Breast epithelium (tissue), 3 donors: Measurements from ENCODE around the gene GRIA3.

Experiments
- POLR2A ChIP-seq: fragments of 450-650 bp; IDR thresholded peaks from one replicate; pipeline ENCODE4 v1.6.1; 2016; ENCODE audit warnings: antibody characterized with exemption, mild to moderate bottlenecking, moderate library complexity
- POLR2AphosphoS5 ChIP-seq, 3 donors: sonication (generic); formaldehyde crosslinking; IDR thresholded peaks; one replicate each; pipeline ENCODE4 v1.6.1; 2017; ENCODE audit warnings: antibody characterized with exemption in 3 of 3
- TF ChIP-seq, protein P1 (sequence below), 3 donors: fragments of 450-650 bp; IDR thresholded peaks; one replicate each; pipeline ENCODE4 v1.5.1; 2016 to 2017; ENCODE audit warnings: antibody characterized with exemption in 3 of 3, mild to moderate bottlenecking in 3 of 3, moderate library complexity in 3 of 3

DNA sequence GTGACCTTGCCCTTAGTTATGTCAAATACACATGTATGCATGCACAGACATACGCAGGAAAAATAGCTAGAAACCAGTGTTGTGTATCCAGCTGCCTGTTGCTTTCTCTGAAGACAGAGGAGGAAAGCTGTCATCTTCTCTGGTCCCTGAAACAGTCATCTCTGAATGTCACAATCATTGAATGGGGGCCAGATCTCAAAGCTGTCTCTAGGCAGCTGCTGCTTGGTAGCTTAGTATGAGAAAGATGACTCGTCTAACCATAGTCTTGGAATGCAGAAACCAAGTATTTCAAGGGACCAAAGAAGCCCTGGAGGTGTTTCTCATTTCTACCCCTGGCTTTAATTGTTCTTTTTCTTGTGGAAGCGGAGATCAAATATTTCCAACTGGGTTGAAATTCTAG is 4.0 kb downstream of the GRIA3 start:
- no peak for TF ChIP-seq POLR2A
- TF ChIP-seq, protein P1, sequence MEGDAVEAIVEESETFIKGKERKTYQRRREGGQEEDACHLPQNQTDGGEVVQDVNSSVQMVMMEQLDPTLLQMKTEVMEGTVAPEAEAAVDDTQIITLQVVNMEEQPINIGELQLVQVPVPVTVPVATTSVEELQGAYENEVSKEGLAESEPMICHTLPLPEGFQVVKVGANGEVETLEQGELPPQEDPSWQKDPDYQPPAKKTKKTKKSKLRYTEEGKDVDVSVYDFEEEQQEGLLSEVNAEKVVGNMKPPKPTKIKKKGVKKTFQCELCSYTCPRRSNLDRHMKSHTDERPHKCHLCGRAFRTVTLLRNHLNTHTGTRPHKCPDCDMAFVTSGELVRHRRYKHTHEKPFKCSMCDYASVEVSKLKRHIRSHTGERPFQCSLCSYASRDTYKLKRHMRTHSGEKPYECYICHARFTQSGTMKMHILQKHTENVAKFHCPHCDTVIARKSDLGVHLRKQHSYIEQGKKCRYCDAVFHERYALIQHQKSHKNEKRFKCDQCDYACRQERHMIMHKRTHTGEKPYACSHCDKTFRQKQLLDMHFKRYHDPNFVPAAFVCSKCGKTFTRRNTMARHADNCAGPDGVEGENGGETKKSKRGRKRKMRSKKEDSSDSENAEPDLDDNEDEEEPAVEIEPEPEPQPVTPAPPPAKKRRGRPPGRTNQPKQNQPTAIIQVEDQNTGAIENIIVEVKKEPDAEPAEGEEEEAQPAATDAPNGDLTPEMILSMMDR (IDR thresholded peaks at IDR 0.05) = no peak
- TF ChIP-seq POLR2AphosphoS5 (IDR thresholded peaks at IDR 0.05) = no peak
